HepG2 (cell line): ENCODE measurements around the gene AMDHD1. TPM values are rescaled to one million over a fixed set of nuclear protein-coding genes. Genes with fewer than 3 reads are reported as not detected.

ENCODE experiments used
- BRCA1 ChIP-seq: sonication (generic); formaldehyde crosslinking; IDR thresholded peaks from 2 replicates; pipeline ENCODE4 v1.4.0; 2020; ENCODE audit warnings: missing genetic modification reagents
- GATA4 ChIP-seq: sonication (generic); IDR thresholded peaks from 2 replicates; pipeline ENCODE4 v1.6.1; 2016; ENCODE audit warnings: antibody characterized with exemption, low read depth, borderline replicate concordance
- GFI1 ChIP-seq: sonication (generic); formaldehyde crosslinking; IDR thresholded peaks from 2 replicates; pipeline ENCODE4 v1.5.0; 2020; ENCODE audit warnings: missing genetic modification reagents, mild to moderate bottlenecking, borderline replicate concordance
- HDAC1 ChIP-seq: sonication (generic); formaldehyde crosslinking; IDR thresholded peaks from 2 replicates; pipeline ENCODE4 v1.5.1; 2020; ENCODE audit warnings: mild to moderate bottlenecking, missing genetic modification reagents
- HIVEP1 ChIP-seq: sonication (generic); formaldehyde crosslinking; IDR thresholded peaks from 2 replicates; pipeline ENCODE4 v1.4.0; 2020; ENCODE audit warnings: mild to moderate bottlenecking, missing genetic modification reagents
- JDP2 ChIP-seq: sonication (generic); formaldehyde crosslinking; IDR thresholded peaks from 2 replicates; pipeline ENCODE4 v1.8.1; 2022; ENCODE audit warnings: missing genetic modification reagents, borderline replicate concordance
- JUN ChIP-seq: sonication (generic); formaldehyde crosslinking; IDR thresholded peaks from 2 replicates; pipeline ENCODE4 v1.4.0; 2020; ENCODE audit warnings: mild to moderate bottlenecking, missing genetic modification reagents
- KDM5B ChIP-seq: sonication (generic); formaldehyde crosslinking; IDR thresholded peaks from 2 replicates; pipeline ENCODE4 v1.4.0; 2020; ENCODE audit warnings: missing genetic modification reagents, mild to moderate bottlenecking, borderline replicate concordance
- NCOA1 ChIP-seq: sonication (generic); formaldehyde crosslinking; IDR thresholded peaks from 2 replicates; pipeline ENCODE4 v1.9.0; 2021; ENCODE audit warnings: missing genetic modification reagents
- NPAS2 ChIP-seq: sonication (generic); formaldehyde crosslinking; IDR thresholded peaks from 2 replicates; pipeline ENCODE4 v1.8.0; 2022; ENCODE audit warnings: mild to moderate bottlenecking, missing genetic modification reagents, borderline replicate concordance
- NR2F2 ChIP-seq: IDR thresholded peaks from 2 replicates; pipeline ENCODE4 v1.6.1; 2012; ENCODE audit warnings: low read depth, inconsistent platforms, borderline replicate concordance
- POGZ ChIP-seq: sonication (generic); formaldehyde crosslinking; IDR thresholded peaks from 2 replicates; pipeline ENCODE4 v1.4.0; 2020; ENCODE audit warnings: mild to moderate bottlenecking, missing genetic modification reagents
- SMAD9 ChIP-seq: sonication (generic); formaldehyde crosslinking; IDR thresholded peaks from 2 replicates; pipeline ENCODE4 v1.5.1; 2020; ENCODE audit warnings: mild to moderate bottlenecking, missing genetic modification reagents
- SMARCE1 ChIP-seq: fragments of 450-650 bp; IDR thresholded peaks from 2 replicates; pipeline ENCODE4 v1.6.1; 2017; ENCODE audit warnings: borderline replicate concordance
- SRSF1 ChIP-seq: fragments of 200-400 bp; formaldehyde crosslinking; optimal IDR thresholded peaks from 2 replicates; pipeline ENCODE3; 2017; ENCODE audit warnings: mild to moderate bottlenecking, low read depth, low read length, moderate library complexity
- U2AF1 ChIP-seq: fragments of 200-400 bp; formaldehyde crosslinking; optimal IDR thresholded peaks from 2 replicates; pipeline ENCODE3; 2017; ENCODE audit warnings: mild to moderate bottlenecking, low read depth, low read length
- ZFP82 ChIP-seq: sonication (generic); formaldehyde crosslinking; IDR thresholded peaks from 2 replicates; pipeline ENCODE4 v1.5.1; 2020; ENCODE audit warnings: mild to moderate bottlenecking, missing genetic modification reagents, borderline replicate concordance
- ZNF263 ChIP-seq: sonication (generic); formaldehyde crosslinking; IDR thresholded peaks from 2 replicates; pipeline ENCODE4 v1.4.0; 2020; ENCODE audit warnings: missing genetic modification reagents
- ZNF333 ChIP-seq: sonication (generic); formaldehyde crosslinking; IDR thresholded peaks from 2 replicates; pipeline ENCODE4 v1.4.0; 2020; ENCODE audit warnings: mild to moderate bottlenecking, missing genetic modification reagents, borderline replicate concordance
- ZNF652 ChIP-seq: IDR thresholded peaks from 2 replicates; pipeline ENCODE4 v1.6.1; 2016; ENCODE audit warnings: low read depth, borderline replicate concordance
- ZNF660 ChIP-seq: sonication (generic); formaldehyde crosslinking; IDR thresholded peaks from 2 replicates; pipeline ENCODE4 v1.5.1; 2020; ENCODE audit warnings: mild to moderate bottlenecking, low read depth, missing genetic modification reagents, borderline replicate concordance
- ZNF839 ChIP-seq: sonication (generic); formaldehyde crosslinking; IDR thresholded peaks from 2 replicates; pipeline ENCODE4 v1.4.0; 2020; ENCODE audit warnings: missing genetic modification reagents, mild to moderate bottlenecking, borderline replicate concordance
- polyA plus RNA-seq, 8 experiments: library from polyadenylated mRNA; depleted of rRNA in 3 of 8; stranded (reverse) in 7 of 8; unstranded in 1 of 8; fragments of >200 nt; fragmentation: Illumina TruSeq in 4 of 8; extraction: Trizol in 4 of 8; gene quantifications; 2 replicates each; pipeline versions ENCODE4 v1.2.1 to v1.2.3, GENCODE V29; 2011 to 2016; ENCODE audit warnings: low read depth in 4 of 8, missing spikeins in 1 of 8, mixed read lengths in 1 of 8; ENCODE audit not compliant: insufficient read depth in 1 of 8
- total RNA-seq, 5 experiments: library from RNA; depleted of rRNA; stranded (reverse); fragments of >200 nt; fragmentation: Illumina TruSeq; extraction: Trizol; gene quantifications; 2 replicates each; pipeline ENCODE4 v1.2.3, GENCODE V29; 2016; ENCODE audit warnings: low read depth in 1 of 5
- TF ChIP-seq, protein P1 (sequence below): IDR thresholded peaks from 2 replicates; pipeline ENCODE4 v1.4.0; 2020; ENCODE audit warnings: mild to moderate bottlenecking, missing genetic modification reagents
- TF ChIP-seq, protein P2 (sequence below): sonication (generic); formaldehyde crosslinking; IDR thresholded peaks from 2 replicates; pipeline ENCODE4 v1.8.0; 2022; ENCODE audit warnings: missing genetic modification reagents, mild to moderate bottlenecking, moderate library complexity, borderline replicate concordance
- TF ChIP-seq, protein P3 (sequence below): sonication (generic); formaldehyde crosslinking; IDR thresholded peaks from 2 replicates; pipeline ENCODE4 v1.4.0; 2020; ENCODE audit warnings: missing genetic modification reagents

Gene AMDHD1
- total and polyA plus RNA-seq, 2 of the 13 experiments (the other 11 are each of a cell fraction or from before 2014, with no cell fraction given), result 6.5 to 29.6 TPM

DNA sequence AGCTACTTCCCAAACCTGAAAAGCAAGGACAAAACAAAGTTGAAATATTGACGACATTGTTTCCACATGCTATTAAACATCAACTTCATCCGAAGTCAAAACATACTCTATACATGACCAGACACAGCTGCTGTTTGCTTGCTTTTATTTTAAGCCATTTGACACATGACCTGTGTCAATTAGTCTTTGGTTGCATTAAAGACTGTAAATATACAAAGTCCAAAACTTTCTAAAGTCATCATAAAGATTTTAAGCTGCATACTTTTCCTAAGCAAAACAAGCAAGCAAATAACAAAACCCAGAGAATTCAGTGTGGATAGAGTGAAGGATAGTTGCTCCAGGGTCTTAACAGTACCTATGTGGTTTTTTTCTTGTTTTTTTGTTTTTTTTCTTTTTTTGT is 31.2 kb downstream of the AMDHD1 start (continued):
- TF ChIP-seq GATA4, result peak; percentile 71; the same call in 1 of the 2 replicates
- TF ChIP-seq ZNF263 (CRISPR knock-in tag), result no peak
- TF ChIP-seq POGZ (CRISPR knock-in tag), result peak; percentile 73; the same call in 1 of the 2 replicates
- TF ChIP-seq KDM5B, result no peak
- TF ChIP-seq U2AF1, result no peak
- no peak for TF ChIP-seq NPAS2
- TF ChIP-seq SRSF1, result no peak
- TF ChIP-seq BRCA1 (CRISPR knock-in tag), result no peak
- TF ChIP-seq ZFP82 (CRISPR knock-in tag), result no peak
- TF ChIP-seq JDP2 (CRISPR knock-in tag), result no peak
- TF ChIP-seq GFI1 (CRISPR knock-in tag), result peak; percentile 68; the same call in 1 of the 2 replicates
- peak; percentile 68; the same call in 1 of the 2 replicates for TF ChIP-seq ZNF652 (CRISPR knock-in tag)
- TF ChIP-seq JUN (CRISPR knock-in tag), result peak; percentile 54; the same call in 1 of the 2 replicates
- TF ChIP-seq ZNF660 (CRISPR knock-in tag), result no peak
- TF ChIP-seq, protein P1, sequence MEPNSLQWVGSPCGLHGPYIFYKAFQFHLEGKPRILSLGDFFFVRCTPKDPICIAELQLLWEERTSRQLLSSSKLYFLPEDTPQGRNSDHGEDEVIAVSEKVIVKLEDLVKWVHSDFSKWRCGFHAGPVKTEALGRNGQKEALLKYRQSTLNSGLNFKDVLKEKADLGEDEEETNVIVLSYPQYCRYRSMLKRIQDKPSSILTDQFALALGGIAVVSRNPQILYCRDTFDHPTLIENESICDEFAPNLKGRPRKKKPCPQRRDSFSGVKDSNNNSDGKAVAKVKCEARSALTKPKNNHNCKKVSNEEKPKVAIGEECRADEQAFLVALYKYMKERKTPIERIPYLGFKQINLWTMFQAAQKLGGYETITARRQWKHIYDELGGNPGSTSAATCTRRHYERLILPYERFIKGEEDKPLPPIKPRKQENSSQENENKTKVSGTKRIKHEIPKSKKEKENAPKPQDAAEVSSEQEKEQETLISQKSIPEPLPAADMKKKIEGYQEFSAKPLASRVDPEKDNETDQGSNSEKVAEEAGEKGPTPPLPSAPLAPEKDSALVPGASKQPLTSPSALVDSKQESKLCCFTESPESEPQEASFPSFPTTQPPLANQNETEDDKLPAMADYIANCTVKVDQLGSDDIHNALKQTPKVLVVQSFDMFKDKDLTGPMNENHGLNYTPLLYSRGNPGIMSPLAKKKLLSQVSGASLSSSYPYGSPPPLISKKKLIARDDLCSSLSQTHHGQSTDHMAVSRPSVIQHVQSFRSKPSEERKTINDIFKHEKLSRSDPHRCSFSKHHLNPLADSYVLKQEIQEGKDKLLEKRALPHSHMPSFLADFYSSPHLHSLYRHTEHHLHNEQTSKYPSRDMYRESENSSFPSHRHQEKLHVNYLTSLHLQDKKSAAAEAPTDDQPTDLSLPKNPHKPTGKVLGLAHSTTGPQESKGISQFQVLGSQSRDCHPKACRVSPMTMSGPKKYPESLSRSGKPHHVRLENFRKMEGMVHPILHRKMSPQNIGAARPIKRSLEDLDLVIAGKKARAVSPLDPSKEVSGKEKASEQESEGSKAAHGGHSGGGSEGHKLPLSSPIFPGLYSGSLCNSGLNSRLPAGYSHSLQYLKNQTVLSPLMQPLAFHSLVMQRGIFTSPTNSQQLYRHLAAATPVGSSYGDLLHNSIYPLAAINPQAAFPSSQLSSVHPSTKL (CRISPR knock-in tag), result peak; percentile 98
- TF ChIP-seq, protein P2, sequence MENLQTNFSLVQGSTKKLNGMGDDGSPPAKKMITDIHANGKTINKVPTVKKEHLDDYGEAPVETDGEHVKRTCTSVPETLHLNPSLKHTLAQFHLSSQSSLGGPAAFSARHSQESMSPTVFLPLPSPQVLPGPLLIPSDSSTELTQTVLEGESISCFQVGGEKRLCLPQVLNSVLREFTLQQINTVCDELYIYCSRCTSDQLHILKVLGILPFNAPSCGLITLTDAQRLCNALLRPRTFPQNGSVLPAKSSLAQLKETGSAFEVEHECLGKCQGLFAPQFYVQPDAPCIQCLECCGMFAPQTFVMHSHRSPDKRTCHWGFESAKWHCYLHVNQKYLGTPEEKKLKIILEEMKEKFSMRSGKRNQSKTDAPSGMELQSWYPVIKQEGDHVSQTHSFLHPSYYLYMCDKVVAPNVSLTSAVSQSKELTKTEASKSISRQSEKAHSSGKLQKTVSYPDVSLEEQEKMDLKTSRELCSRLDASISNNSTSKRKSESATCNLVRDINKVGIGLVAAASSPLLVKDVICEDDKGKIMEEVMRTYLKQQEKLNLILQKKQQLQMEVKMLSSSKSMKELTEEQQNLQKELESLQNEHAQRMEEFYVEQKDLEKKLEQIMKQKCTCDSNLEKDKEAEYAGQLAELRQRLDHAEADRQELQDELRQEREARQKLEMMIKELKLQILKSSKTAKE (CRISPR knock-in tag), result peak; percentile 85
- TF ChIP-seq HIVEP1 (CRISPR knock-in tag), result no peak
- TF ChIP-seq NCOA1 (CRISPR knock-in tag), result peak; percentile 84; the same call in 1 of the 2 replicates
- peak; percentile 90 for TF ChIP-seq HDAC1 (CRISPR knock-in tag)
- no peak for TF ChIP-seq SMAD9 (CRISPR knock-in tag)
- no peak for TF ChIP-seq ZNF839
- peak; percentile 58; the same call in 1 of the 2 replicates for TF ChIP-seq SMARCE1
- TF ChIP-seq, protein P3, sequence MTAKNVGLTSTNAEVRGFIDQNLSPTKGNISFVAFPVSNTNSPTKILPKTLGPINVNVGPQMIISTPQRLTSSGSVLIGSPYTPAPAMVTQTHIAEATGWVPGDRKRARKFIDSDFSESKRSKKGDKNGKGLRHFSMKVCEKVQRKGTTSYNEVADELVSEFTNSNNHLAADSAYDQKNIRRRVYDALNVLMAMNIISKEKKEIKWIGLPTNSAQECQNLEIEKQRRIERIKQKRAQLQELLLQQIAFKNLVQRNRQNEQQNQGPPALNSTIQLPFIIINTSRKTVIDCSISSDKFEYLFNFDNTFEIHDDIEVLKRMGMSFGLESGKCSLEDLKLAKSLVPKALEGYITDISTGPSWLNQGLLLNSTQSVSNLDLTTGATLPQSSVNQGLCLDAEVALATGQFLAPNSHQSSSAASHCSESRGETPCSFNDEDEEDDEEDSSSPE (CRISPR knock-in tag), result no peak
- TF ChIP-seq ZNF333 (CRISPR knock-in tag), result no peak
- peak; percentile 99 for TF ChIP-seq NR2F2
